Measurements from ENCODE around the gene PARD3.
"Not testable (repeated sequence)": the region's sequence is repeated elsewhere in the genome, so short reads cannot be mapped to it uniquely, and the experiment has no call there.

PARD3 gene

DNA sequence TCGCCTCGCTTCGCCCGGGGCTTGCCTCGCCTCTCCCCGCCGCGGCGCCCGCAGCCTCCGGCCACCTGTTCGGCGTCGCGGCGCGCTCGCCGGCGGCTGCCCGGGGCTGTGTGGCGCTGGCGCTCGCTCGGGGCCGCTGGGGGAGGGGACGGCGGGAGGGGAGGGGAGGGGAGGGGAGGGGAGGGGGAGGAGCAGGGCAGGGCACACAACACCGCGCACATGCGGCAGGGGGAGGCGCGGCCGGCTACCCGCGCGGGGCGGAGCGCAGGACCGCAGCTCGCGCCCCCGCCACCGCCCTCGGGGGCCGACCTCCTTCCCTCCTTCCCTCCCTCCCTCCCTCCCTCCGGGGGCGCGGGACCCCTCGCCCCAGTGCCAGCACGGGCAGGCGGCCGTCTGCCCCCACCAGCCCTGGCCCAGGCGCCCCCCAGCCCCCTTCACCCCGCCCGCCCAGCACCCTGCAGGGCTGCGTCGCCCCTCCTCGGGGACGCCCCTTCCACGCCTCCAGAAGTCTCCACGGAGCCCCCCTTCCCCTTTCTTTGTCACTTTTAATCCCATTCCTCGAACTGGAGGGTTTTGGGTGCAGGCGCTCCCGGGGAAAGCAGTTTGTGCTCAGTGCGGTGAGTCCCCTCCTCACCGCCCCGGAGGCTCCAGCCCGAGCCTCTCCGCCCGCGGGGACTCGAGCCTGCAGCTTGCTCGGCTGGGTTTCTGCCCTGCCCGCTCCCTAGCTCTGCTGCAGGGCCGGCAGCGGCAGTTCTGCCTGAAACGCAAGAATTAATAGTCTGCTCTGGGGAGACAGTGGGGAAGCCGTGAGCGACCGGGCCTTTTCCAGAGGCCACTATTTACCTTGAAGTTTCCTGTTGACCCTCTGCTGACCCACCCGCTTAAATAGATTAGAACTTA, at the start of gene PARD3:
Gene PARD3 (minus strand): TSS at position 112 of the 900 bp plus-strand sequence. CDS start 301 bp downstream, outside the sequence.
- DNase-seq (ENCODE audit: low read depth in 1 of 2, low spot score in 1 of 2) = no peak

DNA sequence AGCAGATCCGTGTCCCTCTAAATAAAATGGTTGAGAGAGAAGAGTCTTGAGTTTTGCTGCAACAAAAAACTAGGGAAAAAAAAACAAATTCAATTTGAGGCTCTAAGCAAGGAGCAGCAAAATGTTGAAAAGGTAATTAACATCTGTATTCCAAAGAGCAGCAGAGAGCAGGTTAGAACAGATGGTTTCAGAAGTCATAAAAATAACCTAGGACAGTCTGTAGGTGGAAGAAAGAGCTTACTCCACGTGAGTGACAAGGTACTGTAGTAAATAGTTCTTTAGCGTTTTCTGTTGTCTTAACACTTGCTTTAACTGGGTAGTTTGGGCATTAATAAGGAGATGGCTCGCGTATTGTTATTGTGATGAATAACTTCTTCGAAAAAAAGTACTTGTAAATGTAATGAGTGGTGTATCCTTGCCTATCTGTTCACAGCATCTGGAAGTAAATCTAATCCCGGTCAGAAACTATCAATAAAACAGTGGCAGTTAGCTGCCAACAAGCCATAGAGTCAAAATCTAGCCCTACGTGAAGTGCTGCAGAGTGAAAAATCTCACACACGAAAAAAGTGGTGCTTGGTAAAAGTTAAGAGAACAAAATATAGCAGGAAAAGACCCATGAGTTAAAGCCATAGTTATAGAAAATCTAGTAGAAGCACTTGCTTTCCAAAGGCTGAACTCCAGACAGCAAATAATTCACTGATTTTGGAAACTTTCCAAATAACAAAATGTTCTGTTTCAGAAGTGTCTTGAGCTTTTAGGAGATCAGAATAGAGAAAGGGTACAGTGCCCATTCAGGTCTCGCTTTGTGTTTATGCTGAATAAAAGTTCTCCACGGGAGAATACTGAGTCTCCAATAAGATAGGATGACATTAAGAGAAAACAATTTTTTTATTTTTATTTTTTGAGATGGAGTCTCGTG, 49.3 kb upstream of the PARD3 start:
- DNase-seq (ENCODE audit: low read depth in 1 of 2, low spot score in 1 of 2) = no peak

DNA sequence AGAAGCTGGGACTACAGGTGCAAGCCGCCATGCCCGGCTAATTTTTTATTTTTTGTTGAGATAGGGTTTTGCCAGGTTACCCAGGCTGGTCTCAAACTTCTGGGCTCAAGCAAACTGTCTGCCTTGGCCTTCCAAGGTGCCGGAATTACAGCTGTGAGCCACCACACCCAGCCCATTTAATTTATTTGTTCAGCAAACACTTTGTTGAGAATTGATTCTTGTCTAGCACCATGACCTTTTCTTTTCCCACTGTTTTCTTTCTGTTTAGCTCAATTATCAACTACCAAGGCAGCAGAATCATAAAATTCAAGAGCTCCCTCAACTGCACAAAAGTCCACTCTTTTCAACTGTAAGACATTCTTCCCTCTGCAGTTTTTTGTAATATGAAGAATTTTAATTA, 47.8 kb upstream of the PARD3 start:
- no peak for DNase-seq (ENCODE audit: low read depth in 1 of 2, low spot score in 1 of 2)

DNA sequence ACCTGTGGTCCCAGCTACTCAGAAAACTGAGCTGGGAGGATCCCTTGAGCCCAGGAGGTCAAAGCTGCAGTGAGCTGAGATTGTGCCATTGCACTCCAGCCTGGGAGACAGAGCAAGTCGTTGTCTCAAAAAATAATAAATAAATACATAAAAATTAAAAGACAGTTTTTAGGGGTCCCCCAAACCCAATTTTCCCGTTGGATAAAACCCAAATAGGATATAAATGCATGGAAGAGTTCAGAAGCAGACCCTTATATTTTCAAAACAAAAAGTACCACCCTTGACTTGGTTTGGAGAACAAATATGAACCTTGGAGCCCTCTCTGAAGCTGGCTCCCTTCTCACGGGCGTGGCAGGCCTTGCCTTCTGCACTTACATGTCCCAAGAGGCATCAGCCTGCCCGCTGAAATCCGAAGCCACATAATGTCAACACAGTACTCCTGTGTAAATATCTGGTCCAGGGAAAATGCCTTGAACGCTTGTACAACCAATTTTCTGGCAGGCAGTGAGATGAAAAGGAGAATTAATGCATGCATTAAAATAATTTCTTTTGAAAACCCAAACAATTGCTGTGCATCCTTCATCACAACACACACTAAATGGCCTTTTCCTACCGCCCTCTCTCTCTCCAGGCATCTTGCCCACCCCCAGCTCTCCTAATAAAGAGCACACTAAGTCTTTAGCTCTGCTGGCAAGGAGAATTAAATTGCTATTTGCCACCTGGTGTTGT, 46.4 kb upstream of the PARD3 start:
- no peak for DNase-seq (ENCODE audit: low read depth in 1 of 2, low spot score in 1 of 2)

DNA sequence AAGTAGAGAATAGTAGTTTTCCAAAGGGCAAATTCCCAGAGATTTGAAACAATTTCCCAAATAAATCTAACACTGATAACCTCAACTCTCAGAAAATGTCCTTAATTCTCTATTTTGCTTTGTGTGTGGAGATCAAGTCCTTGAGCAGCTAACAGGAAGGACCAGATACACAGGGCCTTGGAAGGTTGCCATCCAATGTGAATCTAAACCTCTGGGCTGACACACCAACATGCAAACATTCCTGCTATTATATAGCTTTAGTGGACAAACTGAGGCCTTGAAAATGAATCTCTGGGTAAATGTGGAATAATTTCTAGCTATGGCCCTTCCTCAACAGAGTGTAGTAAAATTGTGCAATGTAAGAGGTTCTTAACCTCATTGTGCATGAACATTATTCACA, 44.1 kb upstream of the PARD3 start:
- no peak for DNase-seq (ENCODE audit: low read depth in 1 of 2, low spot score in 1 of 2)

DNA sequence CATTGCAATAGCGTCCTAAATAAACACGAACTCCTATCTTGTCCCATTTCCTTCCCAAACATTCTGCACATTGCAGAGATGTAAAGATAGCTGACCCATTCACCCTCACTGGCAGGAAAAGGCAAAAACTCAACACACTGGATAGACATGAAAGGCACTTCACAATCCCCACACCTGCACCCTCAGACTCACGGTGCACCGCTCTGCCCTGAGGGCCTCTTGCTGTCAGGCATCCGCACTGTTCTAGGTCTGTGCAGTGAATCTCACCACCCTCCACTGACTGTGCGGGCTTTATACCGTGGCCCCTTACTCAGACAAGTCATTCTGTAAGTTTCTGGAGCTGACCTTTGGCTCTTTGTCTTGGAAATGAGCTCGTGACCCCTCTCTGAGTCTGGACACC, 42.9 kb upstream of the PARD3 start:
- no peak for DNase-seq (ENCODE audit: low read depth in 1 of 2, low spot score in 1 of 2)

DNA sequence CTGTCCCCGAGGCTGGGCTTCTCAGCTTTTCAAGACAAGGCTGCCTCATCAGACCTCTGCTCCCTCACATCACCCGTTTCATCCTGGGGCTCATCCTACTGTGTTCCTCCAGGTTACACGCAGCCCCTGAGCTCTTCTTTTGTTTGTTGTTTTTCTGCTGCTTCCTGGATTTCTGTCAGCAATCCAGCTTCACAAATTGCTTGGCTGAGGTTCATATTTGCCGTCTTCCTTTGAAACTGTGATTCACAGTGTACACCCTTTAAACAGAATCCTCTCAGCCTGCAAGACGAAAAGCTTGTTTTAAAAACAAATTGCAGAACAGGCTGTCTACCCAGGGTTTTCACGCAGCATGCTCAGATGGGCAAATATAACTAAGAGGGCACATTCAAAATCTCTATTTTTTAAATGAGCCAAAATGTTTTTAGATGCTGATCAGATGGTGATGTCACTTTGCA, 39.1 kb upstream of the PARD3 start:
- no peak for DNase-seq (ENCODE audit: low read depth in 1 of 2, low spot score in 1 of 2)

DNA sequence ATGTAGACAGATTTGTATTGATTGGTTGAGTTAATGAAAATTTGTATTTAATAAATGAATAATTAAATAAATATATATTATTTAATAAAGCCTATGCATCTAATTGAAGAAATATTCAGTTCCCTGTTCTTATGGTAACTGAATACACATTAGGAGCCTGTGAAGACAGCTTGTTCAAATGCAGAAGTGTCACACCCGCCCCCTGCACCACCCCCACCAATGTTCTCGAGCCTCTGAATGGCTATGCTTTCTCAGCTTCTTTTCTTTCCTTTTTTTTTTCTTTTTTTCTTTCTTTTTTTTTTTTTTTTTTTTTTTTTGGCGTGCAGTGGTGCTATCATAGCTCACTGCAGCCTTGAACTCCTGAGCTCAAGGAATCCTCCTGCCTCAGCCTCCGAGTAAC, 38.3 kb upstream of the PARD3 start:
- no peak for DNase-seq (ENCODE audit: low read depth in 1 of 2, low spot score in 1 of 2)

DNA sequence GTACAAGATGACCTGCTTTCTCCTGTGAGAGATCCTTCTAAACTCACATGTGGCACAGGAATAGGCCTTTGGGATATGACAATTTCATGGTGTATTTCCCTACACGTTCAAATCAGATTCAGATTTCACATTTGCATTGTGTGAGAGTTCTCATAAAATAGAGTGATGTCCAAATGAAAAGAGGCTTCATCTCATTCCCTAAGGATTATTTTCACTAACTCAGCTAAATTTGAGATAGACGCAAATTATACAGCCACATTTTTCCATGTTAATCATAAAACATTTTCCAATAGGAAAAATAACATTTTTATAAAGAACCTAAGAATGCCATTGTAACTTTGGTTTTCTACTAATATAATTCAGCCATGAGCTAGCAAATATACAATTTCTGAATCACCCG, 35.5 kb upstream of the PARD3 start:
- no peak for DNase-seq (ENCODE audit: low read depth in 1 of 2, low spot score in 1 of 2)

DNA sequence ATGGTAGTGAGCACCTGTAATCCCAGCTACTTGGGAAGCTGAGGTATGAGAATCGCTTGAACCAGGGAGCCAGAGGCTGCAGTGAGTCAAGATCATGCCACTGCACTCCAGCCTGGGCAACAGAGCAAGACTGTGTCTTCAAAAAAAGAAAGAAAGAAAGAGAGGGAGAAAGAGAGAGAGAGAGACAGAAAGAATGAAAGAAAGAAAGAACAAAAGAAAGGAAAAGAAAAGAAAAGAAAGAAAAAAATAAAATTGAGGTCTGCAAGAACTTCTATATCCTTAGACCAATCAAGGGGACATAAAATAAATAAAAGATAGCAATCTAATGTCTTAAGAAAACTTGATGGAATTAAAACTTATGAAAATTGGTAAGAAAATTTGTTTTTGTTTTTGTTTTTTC, 34.9 kb upstream of the PARD3 start:
- DNase-seq (ENCODE audit: low read depth in 1 of 2, low spot score in 1 of 2) = no peak

DNA sequence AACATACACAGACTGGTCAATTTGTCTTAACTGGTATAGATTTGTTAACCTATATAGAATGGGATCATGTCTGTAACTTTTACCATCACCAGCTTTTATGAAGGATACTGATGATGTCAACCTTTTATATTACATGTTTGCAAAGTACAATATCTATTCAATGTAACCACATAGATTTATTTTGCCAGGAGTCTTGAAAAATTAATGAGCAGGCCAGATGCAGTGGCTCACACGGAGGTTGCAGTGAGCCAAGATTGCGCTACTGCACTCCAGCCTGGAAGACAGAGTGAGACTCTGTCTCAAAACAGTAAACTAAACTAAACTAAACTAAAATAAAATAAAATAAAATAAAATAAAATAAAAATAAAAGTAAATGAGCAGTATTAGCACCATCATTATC, 30.0 kb upstream of the PARD3 start:
- no peak for DNase-seq (ENCODE audit: low read depth in 1 of 2, low spot score in 1 of 2)

DNA sequence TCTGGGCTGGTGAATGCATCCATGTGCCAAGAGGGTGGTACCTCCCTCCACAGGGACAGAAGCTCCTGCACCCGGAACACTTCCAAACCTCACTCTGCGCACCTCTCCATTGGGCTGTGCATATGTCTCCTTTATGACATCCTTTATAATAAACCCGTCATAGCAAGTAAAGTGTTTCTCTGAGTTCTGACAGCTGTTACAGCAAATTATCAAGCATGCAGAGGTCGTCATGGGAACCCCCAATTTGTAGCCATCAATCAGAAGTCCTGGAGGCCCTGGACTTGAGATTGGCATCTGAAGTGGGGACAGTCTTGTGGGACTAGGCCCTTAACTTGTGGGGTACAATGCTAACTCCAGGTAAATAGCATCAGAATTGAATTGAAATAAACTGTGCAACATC, 29.4 kb upstream of the PARD3 start:
- no peak for DNase-seq (ENCODE audit: low read depth in 1 of 2, low spot score in 1 of 2)

DNA sequence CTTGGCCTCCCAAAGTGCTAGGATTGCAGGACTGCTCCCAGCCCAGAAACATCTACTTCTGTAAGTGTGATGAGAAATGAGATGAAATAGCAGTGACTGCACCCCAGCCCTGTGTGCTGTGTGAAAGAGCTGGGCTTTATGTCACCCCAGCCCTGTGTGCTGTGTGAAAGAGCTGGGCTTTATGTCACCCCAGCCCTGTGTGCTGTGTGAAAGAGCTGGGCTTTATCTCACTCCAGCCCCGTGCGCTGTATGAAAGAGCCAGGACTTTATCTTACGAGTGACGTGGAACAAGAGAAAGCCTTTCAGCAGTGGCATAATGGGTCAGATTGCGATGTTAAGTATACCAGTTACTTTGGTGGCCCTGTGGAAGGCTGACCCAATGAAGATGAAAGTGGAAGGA, 28.4 kb upstream of the PARD3 start:
- DNase-seq (ENCODE audit: low read depth in 1 of 2, low spot score in 1 of 2) = not testable (repeated sequence)

DNA sequence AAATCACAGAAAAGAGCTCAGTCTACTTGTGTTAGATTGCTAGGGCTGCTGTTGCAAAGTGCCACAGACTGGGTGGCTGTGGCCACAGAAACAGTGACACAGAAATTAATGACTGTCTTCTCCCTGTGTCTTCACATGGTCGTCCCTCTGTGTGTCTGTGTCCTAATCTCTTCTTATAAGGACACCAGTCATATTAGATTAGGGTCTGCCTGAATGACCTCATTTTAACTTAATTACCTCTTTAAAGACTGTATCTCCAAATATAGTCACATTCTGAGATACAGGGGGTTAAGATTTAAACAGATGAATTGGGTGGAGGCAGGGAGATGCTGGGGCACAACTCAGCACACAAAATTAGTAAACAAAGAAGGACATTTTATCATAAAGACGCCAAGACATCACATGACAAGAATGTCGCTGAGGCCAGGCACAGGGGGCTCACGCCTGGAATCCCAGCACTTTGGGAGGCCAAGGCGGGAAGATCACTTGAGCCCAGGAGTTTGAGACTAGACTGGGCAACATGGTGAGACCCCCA, 23.3 kb upstream of the PARD3 start:
- no peak for DNase-seq (ENCODE audit: low read depth in 1 of 2, low spot score in 1 of 2)

DNA sequence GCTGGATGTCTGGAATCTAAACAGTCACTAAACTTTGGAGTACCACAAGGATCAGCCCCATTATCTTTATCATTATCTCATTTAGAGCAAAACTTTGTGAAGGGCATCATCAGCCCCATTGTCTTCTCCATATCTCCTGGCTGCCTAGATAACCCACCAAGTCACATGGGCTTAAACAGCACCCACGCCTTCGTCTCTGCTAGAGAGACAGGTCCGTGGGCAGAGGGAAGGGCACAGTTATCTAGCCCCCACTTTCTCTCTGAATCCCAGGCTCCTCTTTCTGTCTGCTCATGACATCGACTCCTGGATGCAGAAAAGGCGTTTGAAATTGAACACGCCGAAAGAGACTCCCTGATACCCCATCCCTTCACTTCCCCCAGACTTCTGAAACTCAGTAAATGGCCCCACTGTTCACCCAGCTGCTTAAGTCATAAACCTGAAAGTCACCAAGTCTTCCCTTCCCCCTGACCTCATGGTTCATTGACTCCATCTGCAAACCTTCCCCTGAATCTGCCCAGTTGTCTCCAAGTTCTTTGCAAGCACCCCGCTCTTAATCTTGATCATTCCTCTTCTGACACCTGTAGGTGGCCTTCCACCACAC, 20.9 kb upstream of the PARD3 start:
- no peak for DNase-seq (ENCODE audit: low read depth in 1 of 2, low spot score in 1 of 2)

DNA sequence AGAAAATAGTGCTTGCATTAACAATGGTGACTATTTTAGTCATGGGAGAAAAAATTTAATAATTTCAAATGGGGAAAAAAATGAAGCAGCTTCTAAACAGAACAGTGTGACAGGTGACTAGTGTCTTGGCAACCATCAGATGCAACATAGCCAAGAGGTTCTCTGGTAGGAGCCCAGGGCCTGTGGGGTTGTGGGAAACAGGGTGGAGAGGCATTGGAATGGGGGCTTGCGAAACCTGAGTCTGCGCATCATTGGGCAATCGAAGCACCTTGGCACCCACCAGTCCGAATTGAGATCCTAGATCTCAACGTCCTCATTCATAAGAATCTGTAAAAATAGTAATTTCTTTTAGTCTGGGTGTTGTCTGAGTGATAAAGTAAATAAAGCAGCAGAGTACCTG, 19.2 kb upstream of the PARD3 start:
- no peak for DNase-seq (ENCODE audit: low read depth in 1 of 2, low spot score in 1 of 2)

DNA sequence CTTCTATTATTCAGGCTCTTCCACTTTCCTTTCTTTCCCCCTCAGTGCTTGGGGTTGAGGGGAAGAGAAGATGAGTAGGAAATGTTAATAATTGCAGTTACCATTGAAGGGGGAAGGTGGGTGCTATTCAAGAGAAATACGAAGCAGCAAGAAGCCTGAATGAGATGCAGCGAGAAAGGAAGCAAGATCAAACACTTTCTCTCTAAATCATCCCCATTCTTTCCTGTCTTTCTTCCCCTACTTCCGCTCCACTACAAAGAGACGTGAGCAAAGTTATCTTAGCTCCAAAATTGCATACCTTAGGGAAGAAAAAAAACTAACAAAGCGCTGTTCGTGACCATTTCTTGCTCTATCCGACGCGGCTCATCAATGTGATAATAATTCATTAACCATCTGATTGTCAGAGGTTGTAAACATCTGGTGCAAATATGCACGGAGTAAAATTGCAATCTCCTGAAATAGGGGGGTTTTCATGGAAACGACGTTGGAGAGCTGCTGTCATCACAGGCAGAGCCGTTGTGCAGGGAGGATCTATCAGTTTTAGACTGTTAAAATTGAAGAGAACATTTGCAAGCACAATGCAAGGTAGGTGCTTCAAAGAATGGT, 15.2 kb upstream of the PARD3 start:
- DNase-seq (ENCODE audit: low read depth in 1 of 2, low spot score in 1 of 2) = no peak

DNA sequence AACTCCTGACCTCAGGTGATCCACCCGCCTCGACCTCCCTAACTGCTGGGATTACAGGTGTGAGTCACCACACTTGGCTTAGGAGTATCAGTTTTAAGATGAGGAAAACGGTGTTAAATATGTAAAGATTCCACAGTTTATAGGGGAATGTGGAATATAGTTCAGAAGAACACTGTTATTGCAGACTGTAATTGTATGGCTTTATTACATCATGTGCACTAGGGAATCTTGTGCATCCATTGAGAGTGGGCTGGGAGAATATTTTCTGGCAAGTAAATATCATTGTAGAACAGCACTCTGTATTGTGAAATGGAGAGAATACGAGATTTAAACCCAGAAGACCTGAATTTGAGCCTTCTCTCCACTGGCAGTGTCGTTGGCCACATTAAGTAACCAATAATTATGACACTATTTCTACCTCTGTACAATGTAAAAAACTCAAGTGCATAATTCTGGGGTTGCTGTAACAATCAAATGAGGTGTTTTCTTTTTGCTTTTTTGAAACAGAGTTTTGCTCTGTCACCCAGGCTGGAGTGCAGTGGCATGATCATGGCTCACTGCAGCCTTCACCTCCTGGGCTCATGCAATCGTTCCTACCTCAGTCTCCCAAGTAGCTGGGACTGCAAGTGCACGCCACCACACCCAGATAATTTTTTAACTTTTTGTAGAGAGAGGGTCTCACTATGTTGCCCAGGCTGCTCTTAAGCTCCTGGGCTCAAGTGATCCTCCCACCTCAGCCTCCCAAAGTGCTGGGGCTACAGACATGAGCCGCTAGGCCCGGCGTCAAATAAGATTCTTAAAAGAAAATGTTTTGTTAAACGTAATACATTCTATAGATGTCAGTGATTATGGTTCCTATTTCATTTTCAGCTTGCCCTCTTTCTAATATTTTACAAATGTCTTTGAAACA, 12.0 kb upstream of the PARD3 start:
- no peak for DNase-seq (ENCODE audit: low read depth in 1 of 2, low spot score in 1 of 2)

DNA sequence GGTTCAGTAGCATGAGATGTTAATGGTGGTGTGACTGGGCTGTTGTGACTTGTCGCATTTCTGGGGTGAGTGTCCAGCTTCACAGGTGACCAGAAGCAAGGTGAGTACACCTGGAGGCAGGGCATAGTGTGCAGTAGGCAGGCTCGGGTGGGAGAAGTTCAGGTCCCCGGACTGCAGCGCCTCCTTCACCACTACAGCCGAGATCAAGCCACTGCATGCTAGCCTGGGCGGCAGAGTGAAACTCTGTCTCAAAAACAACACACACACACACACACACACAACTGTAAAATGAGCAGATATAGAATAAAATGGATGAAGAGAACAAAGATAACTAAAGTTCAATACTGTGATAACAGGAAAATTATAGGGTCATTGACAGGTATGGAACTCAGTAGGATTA, 11.1 kb upstream of the PARD3 start:
- no peak for DNase-seq (ENCODE audit: low read depth in 1 of 2, low spot score in 1 of 2)
